Suprapubic skin (tissue), 4 donors: ENCODE data around the gene SUCLG1. TPM values are rescaled to one million over a fixed set of nuclear protein-coding genes. Genes with fewer than 3 reads are reported as not detected.

Experiments
- DNase-seq, 2 donors: peaks; one replicate each; pipeline ENCODE4 v3.0.0-alpha.2; 2019; ENCODE audit warnings: low spot score in 2 of 2
- H3K27ac ChIP-seq: fragments of 200-600 bp; sonication (generic); one replicate; pipeline ENCODE4 v1.5.1; 2019
- H3K27me3 ChIP-seq: fragments of 200-600 bp; sonication (generic); one replicate; pipeline ENCODE4 v1.5.1; 2019
- H3K36me3 ChIP-seq: fragments of 200-600 bp; sonication (generic); one replicate; pipeline ENCODE4 v1.5.1; 2019
- H3K4me1 ChIP-seq: fragments of 200-600 bp; sonication (generic); one replicate; pipeline ENCODE4 v1.5.1; 2019
- H3K4me3 ChIP-seq: fragments of 200-600 bp; sonication (generic); one replicate; pipeline ENCODE4 v1.5.1; 2019; ENCODE audit warnings: mild to moderate bottlenecking
- H3K9me3 ChIP-seq: fragments of 200-600 bp; sonication (generic); one replicate; pipeline ENCODE4 v1.5.1; 2019
- EP300 ChIP-seq: sonication (generic); formaldehyde crosslinking; IDR thresholded peaks from one replicate; pipeline ENCODE4 v1.6.1; 2017; ENCODE audit warnings: antibody characterized with exemption
- POLR2A ChIP-seq, 2 donors: fragments of 450-650 bp; IDR thresholded peaks; one replicate each; pipeline ENCODE4 v1.6.1; 2017; ENCODE audit warnings: antibody characterized with exemption in 2 of 2, mild to moderate bottlenecking in 2 of 2, moderate library complexity in 2 of 2
- POLR2AphosphoS5 ChIP-seq, 3 donors: sonication (generic); formaldehyde crosslinking; IDR thresholded peaks; one replicate each; pipeline ENCODE4 v1.6.1; 2017; ENCODE audit warnings: antibody characterized with exemption in 3 of 3
- WGBS: methylation state at CpG from one replicate; pipeline ENCODE4 v1.1.5; 2018; 5-methylcytosine and 5-hydroxymethylcytosine counted together
- total RNA-seq, 4 donors: library from RNA; depleted of rRNA; stranded (reverse); fragments of >200 nt; gene quantifications; one replicate each; pipeline ENCODE4 v1.1.0, GENCODE V29; 2016
- TF ChIP-seq, protein P1 (sequence below), 2 donors: fragments of 200-600 bp in 1 of 2; fragments of 450-650 bp in 1 of 2; sonication (generic) in 1 of 2; IDR thresholded peaks; one replicate each; pipeline ENCODE4 v1.5.1; 2016 to 2019; ENCODE audit warnings: antibody characterized with exemption in 2 of 2, mild to moderate bottlenecking in 1 of 2, moderate library complexity in 1 of 2

Gene SUCLG1
- total RNA-seq, 4 donors from 2014 or later, result 39.7 to 86.2 (median 71.5) TPM

GRCh38 chr2:84456156-84456555, 2.9 kb downstream of the SUCLG1 start:
- Histone ChIP-seq H3K4me1 (peaks cover 31% of the 10 kb centered on the region), H3K4me3 (no peak overlapping the region), H3K27me3 (no peaks in the 10 kb centered on the region), H3K27ac (no peak overlapping the region), H3K36me3 (no peaks in the 10 kb centered on the region), H3K9me3 (no peaks in the 10 kb centered on the region)
- no peak for DNase-seq
- 54% methylated on average over 4 of the region's 4 CpGs for WGBS
- TF ChIP-seq EP300 (no peak), POLR2AphosphoS5 (IDR thresholded peaks at IDR 0.05) (no peak), POLR2A (IDR thresholded peaks at IDR 0.05) (no peak)
- TF ChIP-seq, protein P1, sequence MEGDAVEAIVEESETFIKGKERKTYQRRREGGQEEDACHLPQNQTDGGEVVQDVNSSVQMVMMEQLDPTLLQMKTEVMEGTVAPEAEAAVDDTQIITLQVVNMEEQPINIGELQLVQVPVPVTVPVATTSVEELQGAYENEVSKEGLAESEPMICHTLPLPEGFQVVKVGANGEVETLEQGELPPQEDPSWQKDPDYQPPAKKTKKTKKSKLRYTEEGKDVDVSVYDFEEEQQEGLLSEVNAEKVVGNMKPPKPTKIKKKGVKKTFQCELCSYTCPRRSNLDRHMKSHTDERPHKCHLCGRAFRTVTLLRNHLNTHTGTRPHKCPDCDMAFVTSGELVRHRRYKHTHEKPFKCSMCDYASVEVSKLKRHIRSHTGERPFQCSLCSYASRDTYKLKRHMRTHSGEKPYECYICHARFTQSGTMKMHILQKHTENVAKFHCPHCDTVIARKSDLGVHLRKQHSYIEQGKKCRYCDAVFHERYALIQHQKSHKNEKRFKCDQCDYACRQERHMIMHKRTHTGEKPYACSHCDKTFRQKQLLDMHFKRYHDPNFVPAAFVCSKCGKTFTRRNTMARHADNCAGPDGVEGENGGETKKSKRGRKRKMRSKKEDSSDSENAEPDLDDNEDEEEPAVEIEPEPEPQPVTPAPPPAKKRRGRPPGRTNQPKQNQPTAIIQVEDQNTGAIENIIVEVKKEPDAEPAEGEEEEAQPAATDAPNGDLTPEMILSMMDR (IDR thresholded peaks at IDR 0.05), result no peak

- Histone ChIP-seq H3K36me3 (no peaks in the 10 kb centered on the region), H3K4me1 (peaks cover 27% of the 10 kb centered on the region), H3K9me3 (no peaks in the 10 kb centered on the region), H3K4me3 (no peak overlapping the region), H3K27me3 (no peaks in the 10 kb centered on the region), H3K27ac (no peak overlapping the region)
- no peak for TF ChIP-seq POLR2A (IDR thresholded peaks at IDR 0.05)
- TF ChIP-seq, protein P1 (IDR thresholded peaks at IDR 0.05), result no peak
- TF ChIP-seq POLR2AphosphoS5 (IDR thresholded peaks at IDR 0.05), result no peak
- WGBS, result 97% methylated on average over 2 of the region's 2 CpGs
- DNase-seq, result no peak
These were observed 4.5 kb downstream of the SUCLG1 start for GRCh38 chr2:84454581-84454980.

GRCh38 chr2:84452624-84453023, 6.5 kb downstream of the SUCLG1 start:
- Histone ChIP-seq H3K4me1 (peaks cover 15% of the 10 kb centered on the region), H3K27me3 (no peaks in the 10 kb centered on the region), H3K9me3 (no peaks in the 10 kb centered on the region), H3K4me3 (no peak overlapping the region), H3K27ac (no peak overlapping the region), H3K36me3 (no peaks in the 10 kb centered on the region)
- TF ChIP-seq POLR2A (IDR thresholded peaks at IDR 0.05) (no peak), EP300 (no peak)
- 95% methylated on average over 3 of the region's 3 CpGs for WGBS
- DNase-seq, result no peak

GRCh38 chr2:84451579-84451978, 7.5 kb downstream of the SUCLG1 start:
- peaks cover 10% of the 10 kb centered on the region for H3K4me1 ChIP-seq
- DNase-seq, result no peak
- H3K9me3 ChIP-seq, result no peaks in the 10 kb centered on the region
- 89% methylated on average over 2 of the region's 2 CpGs for WGBS
- H3K36me3 ChIP-seq, result no peaks in the 10 kb centered on the region
- H3K4me3 ChIP-seq, result no peak overlapping the region
- H3K27ac ChIP-seq, result no peak overlapping the region
- TF ChIP-seq POLR2AphosphoS5 (IDR thresholded peaks at IDR 0.05) (no peak), EP300 (no peak)
- H3K27me3 ChIP-seq, result no peaks in the 10 kb centered on the region

DNA sequence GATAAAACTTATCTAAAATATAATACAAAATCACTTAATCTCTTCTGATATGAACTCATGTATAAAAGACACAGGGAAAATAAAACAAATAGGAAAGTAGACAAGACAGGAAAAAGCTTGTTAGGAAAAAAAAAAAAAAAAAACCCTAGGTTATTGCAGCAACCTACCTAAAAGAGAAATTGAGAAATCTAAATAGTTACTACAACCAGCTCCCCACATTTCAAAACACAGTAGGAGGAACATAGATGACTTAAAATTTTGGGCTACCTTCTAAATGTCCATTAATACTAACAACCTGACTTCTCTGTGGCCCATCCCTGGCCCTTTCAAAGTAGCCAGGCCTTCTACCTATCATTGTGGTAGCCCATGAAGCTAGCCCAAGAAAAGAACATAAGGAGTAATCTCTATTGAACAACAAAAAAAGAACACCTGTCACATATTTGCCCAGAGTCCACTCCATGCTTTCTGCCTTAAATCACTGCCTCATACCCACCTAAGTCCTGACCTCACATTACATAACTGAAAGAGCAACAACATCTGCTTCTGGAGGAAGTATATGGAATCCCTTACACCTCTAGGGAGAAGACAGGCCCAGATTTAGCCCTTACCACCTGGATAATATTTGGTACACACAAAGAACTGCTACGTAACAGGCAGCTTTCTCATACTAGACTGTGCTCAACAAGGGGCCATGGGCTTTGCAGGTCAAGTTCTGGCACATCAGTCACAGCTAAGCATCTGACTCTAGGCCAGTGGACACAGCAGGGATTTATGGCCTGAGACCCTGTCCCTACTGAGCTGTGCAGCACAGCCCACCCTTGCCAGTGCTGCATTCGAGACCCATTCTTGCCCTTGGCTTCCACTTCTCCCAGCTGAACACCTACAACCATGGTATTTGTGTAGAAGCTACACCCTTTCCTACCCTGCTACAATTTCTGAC, 8.5 kb downstream of the SUCLG1 start:
- H3K27me3 ChIP-seq, result no peaks in the 10 kb centered on the region
- no peak overlapping the region for H3K4me3 ChIP-seq
- TF ChIP-seq POLR2A (IDR thresholded peaks at IDR 0.05), result no peak
- no peak for TF ChIP-seq POLR2AphosphoS5 (IDR thresholded peaks at IDR 0.05)
- TF ChIP-seq EP300, result no peak
- TF ChIP-seq, protein P1 (IDR thresholded peaks at IDR 0.05), result no peak
- no peaks in the 10 kb centered on the region for H3K9me3 ChIP-seq
- H3K27ac ChIP-seq, result no peak overlapping the region
- no peak for DNase-seq
- peaks cover 10% of the 10 kb centered on the region for H3K4me1 ChIP-seq
- H3K36me3 ChIP-seq, result peaks cover 3% of the 10 kb centered on the region
- WGBS, result 88% methylated on average over 2 of the region's 2 CpGs

DNA sequence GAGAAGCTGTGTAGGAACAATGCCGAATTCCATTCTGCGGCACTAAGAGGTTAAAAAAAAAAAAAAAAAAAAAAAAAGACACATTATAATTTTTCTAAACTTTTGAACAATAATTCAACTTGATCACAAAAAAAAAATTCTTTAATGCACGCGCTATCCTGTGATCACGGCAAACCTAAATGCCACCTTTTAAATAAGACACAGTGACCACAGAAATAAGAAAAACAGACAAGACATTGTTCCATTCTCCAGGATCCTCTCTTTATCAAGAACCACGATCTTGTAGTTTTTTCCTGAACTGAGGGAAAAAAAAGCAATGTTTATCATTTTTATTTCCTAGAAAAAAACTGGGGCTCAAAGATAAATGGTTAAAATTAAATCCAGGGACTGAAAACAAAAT, 9.4 kb downstream of the SUCLG1 start:
- Histone ChIP-seq H3K4me1 (peaks cover 10% of the 10 kb centered on the region), H3K36me3 (peaks cover 3% of the 10 kb centered on the region), H3K9me3 (no peaks in the 10 kb centered on the region), H3K27ac (no peak overlapping the region), H3K27me3 (no peaks in the 10 kb centered on the region), H3K4me3 (no peak overlapping the region)
- DNase-seq, result no peak
- WGBS, result 91% methylated on average over 6 of the region's 6 CpGs
- TF ChIP-seq EP300 (no peak), POLR2AphosphoS5 (IDR thresholded peaks at IDR 0.05) (no peak), POLR2A (IDR thresholded peaks at IDR 0.05) (no peak)
- TF ChIP-seq, protein P1 (IDR thresholded peaks at IDR 0.05), result no peak
